Stomach (tissue), 4 donors: Measurements from ENCODE around the gene ATOX1.

ENCODE experiments used
- EP300 ChIP-seq: sonication (generic); formaldehyde crosslinking; IDR thresholded peaks from one replicate; pipeline ENCODE4 v1.6.1; 2017; ENCODE audit warnings: antibody characterized with exemption
- POLR2A ChIP-seq, 4 donors: fragments of 450-650 bp; IDR thresholded peaks; one replicate each; pipeline ENCODE4 v1.6.1; 2016; ENCODE audit warnings: antibody characterized with exemption in 4 of 4, control low read depth in 2 of 4, mild to moderate bottlenecking in 1 of 4, moderate library complexity in 1 of 4
- POLR2AphosphoS5 ChIP-seq, 3 donors: sonication (generic); formaldehyde crosslinking; IDR thresholded peaks; one replicate each; pipeline ENCODE4 v1.6.1; 2016; ENCODE audit warnings: antibody characterized with exemption in 3 of 3
- TF ChIP-seq, protein P1 (sequence below), 7 experiments: fragments of 450-650 bp in 4 of 7; fragments of 200-600 bp in 3 of 7; sonication (generic) in 3 of 7; IDR thresholded peaks; one replicate each; pipeline ENCODE4 v1.5.1; 2016 to 2019; ENCODE audit warnings: antibody characterized with exemption in 7 of 7, control low read depth in 2 of 7, mild to moderate bottlenecking in 1 of 7

- TF ChIP-seq, protein P1, sequence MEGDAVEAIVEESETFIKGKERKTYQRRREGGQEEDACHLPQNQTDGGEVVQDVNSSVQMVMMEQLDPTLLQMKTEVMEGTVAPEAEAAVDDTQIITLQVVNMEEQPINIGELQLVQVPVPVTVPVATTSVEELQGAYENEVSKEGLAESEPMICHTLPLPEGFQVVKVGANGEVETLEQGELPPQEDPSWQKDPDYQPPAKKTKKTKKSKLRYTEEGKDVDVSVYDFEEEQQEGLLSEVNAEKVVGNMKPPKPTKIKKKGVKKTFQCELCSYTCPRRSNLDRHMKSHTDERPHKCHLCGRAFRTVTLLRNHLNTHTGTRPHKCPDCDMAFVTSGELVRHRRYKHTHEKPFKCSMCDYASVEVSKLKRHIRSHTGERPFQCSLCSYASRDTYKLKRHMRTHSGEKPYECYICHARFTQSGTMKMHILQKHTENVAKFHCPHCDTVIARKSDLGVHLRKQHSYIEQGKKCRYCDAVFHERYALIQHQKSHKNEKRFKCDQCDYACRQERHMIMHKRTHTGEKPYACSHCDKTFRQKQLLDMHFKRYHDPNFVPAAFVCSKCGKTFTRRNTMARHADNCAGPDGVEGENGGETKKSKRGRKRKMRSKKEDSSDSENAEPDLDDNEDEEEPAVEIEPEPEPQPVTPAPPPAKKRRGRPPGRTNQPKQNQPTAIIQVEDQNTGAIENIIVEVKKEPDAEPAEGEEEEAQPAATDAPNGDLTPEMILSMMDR (IDR thresholded peaks at IDR 0.05) = no peak
- no peak for TF ChIP-seq POLR2A (IDR thresholded peaks at IDR 0.05)
- no peak for TF ChIP-seq POLR2AphosphoS5 (IDR thresholded peaks at IDR 0.05)
- TF ChIP-seq EP300 = no peak
Observed at GRCh38 chr5:151764801-151765200, 6.4 kb upstream of the ATOX1 start.
